C4-2B (cell line): Measurements from ENCODE around the gene RNF169.

ENCODE experiments used
- ZFX ChIP-seq: fragments of 450-650 bp; IDR thresholded peaks from 2 replicates; pipeline ENCODE4 v1.6.1; 2017
- TF ChIP-seq, protein P1 (sequence below): fragments of 450-650 bp; conservative IDR thresholded peaks from 2 replicates; pipeline ENCODE4 v1.5.1; 2017; ENCODE audit warnings: mild to moderate bottlenecking

DNA sequence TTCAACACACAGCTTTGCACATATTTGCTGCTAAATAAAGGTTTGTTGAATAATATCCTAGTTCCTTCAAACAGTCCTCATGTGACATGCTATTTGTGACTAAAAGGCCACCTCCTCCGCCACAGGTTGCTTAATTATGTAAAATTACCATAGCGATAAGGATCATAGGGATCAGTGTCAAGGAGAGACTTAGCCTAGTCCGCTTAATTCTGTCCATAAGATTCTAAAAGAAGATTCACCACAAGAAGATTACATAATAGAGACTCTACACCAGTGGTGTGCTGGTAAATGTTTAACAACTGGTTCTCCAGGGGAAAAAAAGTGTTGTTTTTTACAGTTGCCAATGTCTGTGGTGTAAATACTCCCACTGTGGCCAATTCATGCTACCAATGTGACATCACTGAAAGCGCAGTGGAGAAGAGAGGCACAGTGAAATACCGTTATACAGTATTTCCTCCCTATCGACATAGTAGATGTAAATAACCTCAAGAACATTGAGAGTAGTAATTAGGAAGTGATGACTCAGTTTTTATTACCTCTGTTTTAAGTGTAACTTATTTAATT lies 13.2 kb upstream of the RNF169 start:
- TF ChIP-seq, protein P1, sequence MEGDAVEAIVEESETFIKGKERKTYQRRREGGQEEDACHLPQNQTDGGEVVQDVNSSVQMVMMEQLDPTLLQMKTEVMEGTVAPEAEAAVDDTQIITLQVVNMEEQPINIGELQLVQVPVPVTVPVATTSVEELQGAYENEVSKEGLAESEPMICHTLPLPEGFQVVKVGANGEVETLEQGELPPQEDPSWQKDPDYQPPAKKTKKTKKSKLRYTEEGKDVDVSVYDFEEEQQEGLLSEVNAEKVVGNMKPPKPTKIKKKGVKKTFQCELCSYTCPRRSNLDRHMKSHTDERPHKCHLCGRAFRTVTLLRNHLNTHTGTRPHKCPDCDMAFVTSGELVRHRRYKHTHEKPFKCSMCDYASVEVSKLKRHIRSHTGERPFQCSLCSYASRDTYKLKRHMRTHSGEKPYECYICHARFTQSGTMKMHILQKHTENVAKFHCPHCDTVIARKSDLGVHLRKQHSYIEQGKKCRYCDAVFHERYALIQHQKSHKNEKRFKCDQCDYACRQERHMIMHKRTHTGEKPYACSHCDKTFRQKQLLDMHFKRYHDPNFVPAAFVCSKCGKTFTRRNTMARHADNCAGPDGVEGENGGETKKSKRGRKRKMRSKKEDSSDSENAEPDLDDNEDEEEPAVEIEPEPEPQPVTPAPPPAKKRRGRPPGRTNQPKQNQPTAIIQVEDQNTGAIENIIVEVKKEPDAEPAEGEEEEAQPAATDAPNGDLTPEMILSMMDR, result no peak
- no peak for TF ChIP-seq ZFX
